Measurements from ENCODE around the gene SPPL2C.
"Not testable (repeated sequence)": the region's sequence is repeated elsewhere in the genome, so short reads cannot be mapped to it uniquely, and the experiment has no call there.

The SPPL2C gene

DNA sequence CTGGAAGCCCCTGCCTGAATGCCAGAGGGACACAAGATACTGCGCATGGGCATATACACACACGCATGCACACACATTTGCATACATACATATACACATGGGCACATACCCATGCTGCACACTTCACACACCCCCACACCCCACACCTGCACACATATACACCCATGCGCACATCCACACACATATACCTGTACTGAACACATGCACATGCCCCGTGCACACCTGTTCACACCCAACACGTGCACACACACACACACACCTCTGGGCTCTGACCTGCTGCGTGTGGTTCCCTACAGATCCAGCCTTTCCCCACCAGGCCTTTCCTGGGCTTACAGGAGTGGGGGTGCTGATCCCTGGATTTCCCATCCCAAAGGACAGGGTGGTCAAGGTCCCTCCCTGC is 6.3 kb downstream of the SPPL2C start:
- DNase-seq: no peak

DNA sequence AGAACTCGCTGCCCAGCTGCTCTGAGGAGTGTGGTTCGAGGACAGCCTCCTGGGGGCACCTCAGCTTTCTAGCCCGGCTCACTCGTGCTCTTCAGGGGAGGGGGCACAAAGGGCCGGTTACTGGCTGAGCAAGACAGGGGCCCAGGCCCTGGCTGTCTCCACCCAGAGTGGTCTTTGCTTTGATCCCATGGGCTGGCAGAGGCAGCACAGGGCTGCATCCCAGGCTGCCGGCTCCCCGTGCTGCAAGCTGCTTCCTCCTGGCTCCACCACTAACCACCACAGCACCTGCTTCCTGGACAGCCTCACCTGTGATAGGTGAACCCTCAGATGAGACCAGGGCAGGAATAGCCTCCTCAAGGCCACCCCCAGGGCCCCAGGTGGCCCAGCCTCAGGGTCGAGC is 6.8 kb downstream of the SPPL2C start:
- DNase-seq: no peak

DNA sequence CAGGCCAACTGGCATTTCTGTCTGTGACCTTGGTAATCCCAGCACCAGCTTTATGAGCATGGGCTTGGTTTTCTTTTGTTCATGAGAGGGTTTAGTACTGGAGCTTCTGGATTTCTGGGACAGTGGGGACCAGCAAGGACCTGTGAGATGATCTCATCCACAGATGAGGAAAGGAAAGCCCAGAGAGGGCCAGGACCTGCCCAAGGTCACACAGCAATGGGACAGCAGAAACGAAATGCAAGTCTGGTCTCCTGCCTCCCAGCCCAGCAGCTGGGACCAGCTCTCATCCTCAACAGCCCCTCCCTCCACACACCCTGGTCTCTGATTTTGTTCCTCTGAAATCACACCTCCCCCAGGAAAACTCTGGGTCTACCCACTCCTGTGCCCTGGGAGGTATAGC is 7.2 kb downstream of the SPPL2C start:
- no peak for DNase-seq

GRCh38 chr17:45852535-45853297 is 8.0 kb downstream of the SPPL2C start:
- DNase-seq: peak; percentile 84

GRCh38 chr17:45854209-45854608 is 9.5 kb downstream of the SPPL2C start:
- peak; percentile 32 for DNase-seq

GRCh38 chr17:45855691-45856336 is 11.1 kb downstream of the SPPL2C start:
- no peak for DNase-seq

GRCh38 chr17:45857977-45858708 is 13.5 kb downstream of the SPPL2C start:
- DNase-seq: no peak

GRCh38 chr17:45861165-45861564 is 16.5 kb downstream of the SPPL2C start:
- no peak for DNase-seq

- DNase-seq: not testable (repeated sequence)
Observed at GRCh38 chr17:45862127-45862526, 17.4 kb downstream of the SPPL2C start.

- no peak for DNase-seq
Observed at GRCh38 chr17:45863857-45864654, 19.4 kb downstream of the SPPL2C start.

DNA sequence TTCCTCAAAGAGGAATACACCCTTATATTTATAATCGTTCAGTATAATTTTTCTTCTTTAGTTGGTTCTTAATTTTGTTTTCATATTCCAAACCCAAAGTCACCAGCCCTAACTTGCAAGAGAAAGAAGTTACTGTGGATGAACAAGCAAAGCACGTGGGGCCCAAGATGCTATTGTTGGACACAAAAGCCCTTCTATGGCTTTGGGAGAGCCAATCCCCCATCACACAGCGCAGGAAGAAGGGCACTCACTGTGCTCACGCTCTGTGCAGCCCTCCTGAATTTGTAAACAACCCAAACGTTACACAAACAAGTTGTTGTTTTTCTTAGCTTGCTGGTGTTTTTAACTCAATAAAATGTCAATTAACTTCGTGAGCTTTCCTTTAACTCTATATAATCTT is 22.5 kb downstream of the SPPL2C start:
- no peak for DNase-seq

- DNase-seq: peak; percentile 32
Observed at GRCh38 chr17:45867702-45868101, 23.0 kb downstream of the SPPL2C start.

GRCh38 chr17:45868276-45868675 is 23.6 kb downstream of the SPPL2C start:
- DNase-seq: no peak

DNA sequence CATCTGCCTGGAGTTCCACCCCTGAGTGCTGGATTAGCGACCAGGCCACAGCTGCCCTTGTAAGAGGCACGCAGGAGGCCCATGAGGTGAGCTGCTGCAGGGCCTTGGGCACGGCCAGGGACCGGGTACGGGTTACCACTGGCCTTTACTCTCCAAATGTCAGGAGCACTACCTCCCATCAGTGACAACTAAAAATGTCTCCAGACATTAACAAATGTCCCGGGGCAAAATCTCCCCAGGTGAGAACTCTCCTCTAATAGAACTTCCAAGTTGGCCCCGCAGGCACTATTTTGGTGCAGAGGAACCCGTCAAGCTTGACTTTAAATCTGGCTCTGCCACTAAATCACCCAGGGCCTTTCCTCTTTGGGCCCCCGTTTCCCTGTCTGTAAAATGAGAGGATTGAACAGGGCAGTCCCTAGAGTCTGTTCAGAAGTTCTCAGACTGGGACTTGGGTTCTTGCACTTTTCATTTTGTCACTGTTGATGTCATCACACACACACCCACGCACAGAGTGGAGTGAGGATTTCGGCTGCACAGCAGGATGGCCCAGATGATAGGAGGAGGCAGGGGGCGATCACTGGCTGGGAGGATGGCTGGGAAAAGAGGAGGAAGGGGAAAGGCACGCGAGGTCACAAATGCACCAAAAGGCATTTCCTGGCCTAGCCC is 25.1 kb downstream of the SPPL2C start:
- no peak for DNase-seq

GRCh38 chr17:45870342-45870974 is 25.8 kb downstream of the SPPL2C start:
- no peak for DNase-seq

DNA sequence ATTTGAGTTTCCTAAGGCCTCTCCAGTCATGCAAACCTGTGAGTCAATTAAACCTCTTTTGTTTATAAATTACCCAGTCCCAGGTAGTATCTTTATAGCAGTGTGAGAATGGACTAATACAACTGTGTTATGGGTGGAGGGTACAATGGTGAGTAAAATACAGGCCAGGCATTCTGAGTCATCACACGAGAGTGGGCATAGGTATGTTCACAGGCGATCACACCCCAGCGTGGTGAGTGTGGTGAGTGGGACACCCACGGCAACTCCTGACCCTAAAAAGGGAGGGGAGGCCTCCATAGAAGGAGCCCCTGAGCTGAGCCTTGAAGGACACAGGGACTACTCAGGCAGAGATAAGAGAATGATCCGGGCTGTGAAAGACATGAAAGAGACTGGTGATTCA is 27.0 kb downstream of the SPPL2C start:
- DNase-seq: no peak

DNA sequence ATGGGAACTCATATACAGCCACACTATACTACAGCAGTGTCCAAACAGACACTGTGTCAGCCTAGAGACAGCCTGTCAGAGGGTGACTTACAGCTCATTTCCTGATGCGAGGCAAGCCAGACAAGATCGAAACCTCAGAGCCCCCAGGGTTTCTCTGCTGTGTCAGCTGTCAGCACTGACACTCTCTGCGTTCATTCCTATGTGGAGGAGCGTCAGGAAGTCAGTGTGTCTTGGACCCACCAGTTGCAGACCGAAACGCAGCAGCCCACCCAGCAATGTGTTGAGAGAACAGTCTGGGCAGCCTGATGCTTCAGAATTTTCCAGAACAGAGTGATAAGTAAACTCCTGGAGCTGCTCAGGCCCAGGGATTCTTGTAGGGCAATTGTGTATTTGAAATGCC is 29.0 kb downstream of the SPPL2C start:
- peak; percentile 19 for DNase-seq

DNA sequence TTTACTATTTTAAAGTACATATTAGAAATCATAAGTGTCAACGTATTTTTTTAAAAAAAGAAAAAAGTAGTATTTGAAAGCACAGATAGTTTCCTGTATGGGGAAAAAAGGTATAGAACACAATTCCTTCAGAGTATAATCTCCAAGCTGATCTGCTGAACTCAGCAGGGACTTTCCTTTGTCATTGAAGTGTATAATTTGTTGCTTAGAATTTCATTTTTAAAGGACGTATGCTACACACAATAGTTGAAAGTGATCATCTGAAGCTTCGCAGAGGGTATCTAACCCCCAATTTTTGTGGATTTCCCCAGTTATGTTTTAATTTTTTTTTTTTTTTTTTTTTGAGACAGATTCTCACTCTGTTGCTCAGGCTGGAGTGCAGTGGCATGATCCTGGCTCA is 29.5 kb downstream of the SPPL2C start:
- DNase-seq: no peak

GRCh38 chr17:45876539-45876938 is 31.9 kb downstream of the SPPL2C start:
- no peak for DNase-seq

DNA sequence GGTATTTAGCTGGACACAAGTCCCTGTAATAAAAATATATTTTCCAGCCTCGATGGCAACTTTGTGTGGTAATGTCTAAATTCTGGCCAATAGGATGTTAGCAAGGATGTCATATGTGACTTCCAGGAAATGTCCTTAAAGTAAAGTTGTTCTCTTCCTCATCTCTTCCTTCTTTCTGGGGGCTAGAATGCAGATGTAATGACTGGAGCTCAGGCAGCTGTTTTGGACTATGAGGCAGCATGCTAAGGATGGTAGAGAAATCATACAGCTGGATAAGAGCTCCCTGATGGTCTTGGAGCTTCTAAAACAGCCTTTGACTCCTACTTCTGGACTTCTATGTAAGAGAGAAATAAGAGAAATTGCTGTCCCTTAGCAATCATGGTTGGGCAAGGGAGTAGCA is 32.8 kb downstream of the SPPL2C start:
- no peak for DNase-seq

- no peak for DNase-seq
Observed at GRCh38 chr17:45883063-45883462, 38.4 kb downstream of the SPPL2C start.

DNA sequence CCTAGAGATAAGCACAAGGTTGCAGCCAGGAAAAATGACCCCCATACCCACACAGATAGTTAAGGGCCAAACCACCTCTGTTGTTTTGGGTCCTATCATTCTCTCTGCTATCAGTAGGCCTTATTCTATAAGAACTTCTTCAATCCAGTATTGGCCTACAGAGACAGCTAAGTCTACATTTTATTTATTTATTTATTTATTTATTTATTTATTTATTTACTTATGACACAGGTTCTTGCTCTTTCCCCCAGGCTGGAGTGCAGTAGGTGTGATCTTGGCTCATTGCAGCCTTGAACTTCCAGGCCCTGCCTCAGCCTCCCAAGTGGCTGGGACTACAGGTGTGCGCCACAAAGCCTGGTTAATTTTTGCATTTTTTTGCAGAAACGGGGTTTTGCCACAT is 42.2 kb downstream of the SPPL2C start:
- DNase-seq: no peak

Measured in NCI-H82 (cell line).